C4-2B (cell line): ENCODE data around the gene FBXO42.

Experiments used
- H3K27ac ChIP-seq: fragments of 450-650 bp; 2 replicates; pipeline ENCODE4 v1.5.1; 2017
- ZFX ChIP-seq: fragments of 450-650 bp; IDR thresholded peaks from 2 replicates; pipeline ENCODE4 v1.6.1; 2017
- TF ChIP-seq, protein P1 (sequence below): fragments of 450-650 bp; conservative IDR thresholded peaks from 2 replicates; pipeline ENCODE4 v1.5.1; 2017; ENCODE audit warnings: mild to moderate bottlenecking

Gene FBXO42

DNA sequence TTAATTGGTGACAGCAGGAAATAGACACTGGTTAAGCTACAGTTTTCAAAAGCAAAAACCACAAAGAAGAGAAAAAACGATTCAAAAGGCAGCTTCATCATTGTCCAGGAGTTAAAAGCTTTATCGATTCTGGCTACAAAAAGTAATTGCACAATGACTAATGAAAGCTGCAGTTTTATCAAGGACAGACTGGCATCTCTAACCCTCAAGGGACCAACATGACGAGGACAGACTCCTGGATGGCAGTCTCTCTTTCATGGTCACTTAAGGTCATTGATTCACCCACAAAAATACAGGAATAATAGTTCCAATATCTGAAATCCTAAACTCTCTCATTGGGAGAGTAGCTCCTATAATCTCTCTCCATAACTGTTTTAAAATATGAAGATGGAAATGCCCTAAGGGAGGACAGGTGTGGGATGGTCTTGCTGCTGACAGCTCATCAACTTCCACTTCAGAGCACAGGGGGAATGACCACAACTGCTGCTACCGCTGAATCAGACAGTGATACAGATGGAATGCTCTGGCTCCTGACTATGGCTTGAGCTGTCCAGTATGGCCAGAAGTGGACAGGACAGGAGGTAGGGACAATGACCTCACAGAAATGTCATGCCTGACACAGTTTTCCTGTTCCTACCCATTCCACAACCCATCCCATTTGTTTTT, 97.9 kb downstream of the FBXO42 start:
- H3K27ac ChIP-seq = no peak overlapping the region
- TF ChIP-seq, protein P1, sequence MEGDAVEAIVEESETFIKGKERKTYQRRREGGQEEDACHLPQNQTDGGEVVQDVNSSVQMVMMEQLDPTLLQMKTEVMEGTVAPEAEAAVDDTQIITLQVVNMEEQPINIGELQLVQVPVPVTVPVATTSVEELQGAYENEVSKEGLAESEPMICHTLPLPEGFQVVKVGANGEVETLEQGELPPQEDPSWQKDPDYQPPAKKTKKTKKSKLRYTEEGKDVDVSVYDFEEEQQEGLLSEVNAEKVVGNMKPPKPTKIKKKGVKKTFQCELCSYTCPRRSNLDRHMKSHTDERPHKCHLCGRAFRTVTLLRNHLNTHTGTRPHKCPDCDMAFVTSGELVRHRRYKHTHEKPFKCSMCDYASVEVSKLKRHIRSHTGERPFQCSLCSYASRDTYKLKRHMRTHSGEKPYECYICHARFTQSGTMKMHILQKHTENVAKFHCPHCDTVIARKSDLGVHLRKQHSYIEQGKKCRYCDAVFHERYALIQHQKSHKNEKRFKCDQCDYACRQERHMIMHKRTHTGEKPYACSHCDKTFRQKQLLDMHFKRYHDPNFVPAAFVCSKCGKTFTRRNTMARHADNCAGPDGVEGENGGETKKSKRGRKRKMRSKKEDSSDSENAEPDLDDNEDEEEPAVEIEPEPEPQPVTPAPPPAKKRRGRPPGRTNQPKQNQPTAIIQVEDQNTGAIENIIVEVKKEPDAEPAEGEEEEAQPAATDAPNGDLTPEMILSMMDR = no peak
- TF ChIP-seq ZFX = no peak

DNA sequence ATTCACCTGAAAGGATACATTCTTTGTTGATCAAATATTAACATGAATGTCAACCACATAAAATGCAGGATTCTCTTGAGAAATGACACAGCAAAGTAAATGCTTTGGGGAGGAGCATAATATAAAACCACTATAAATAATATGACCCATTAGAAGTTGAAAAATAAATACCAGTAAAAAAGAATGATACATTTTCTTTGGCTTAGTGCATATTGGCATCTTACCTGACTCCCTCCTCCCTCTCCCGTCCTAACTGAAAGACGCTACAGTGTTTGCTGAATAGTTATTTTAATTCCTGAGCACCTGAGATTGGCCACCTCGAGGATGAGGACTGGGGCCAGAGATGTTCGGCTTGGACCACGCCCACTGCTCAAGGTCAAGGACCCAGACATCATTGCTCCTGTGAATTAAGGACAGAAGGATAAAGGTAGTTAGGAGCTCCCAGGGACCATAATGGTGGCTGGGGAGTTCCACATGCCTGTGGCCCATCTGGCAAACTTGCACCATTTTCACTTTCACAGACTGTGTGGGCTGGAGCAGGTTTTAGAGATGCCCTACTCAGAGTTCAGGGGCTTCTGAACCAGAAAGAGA, 98.9 kb downstream of the FBXO42 start:
- TF ChIP-seq ZFX = no peak
- TF ChIP-seq, protein P1 = no peak
- no peak overlapping the region for H3K27ac ChIP-seq

DNA sequence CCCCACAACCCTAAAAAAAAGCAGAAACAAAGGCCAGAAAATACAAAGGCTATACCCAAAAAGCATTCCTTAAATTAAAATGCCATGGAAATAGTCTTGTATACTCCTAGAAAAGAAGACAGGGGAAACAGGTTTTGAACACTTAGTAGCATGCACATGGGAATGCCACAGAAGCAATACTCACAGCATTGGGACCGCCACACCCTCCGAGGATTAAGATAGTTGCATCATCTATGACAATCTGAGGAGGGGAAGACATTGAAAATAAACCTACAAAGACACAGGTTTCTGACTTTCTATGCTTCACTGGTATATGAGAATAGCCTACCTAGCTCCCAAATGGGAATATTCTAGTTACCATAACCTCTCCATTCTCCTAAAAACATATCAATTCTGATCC, 99.4 kb downstream of the FBXO42 start:
- TF ChIP-seq ZFX = no peak
- TF ChIP-seq, protein P1 = no peak
- no peak overlapping the region for H3K27ac ChIP-seq

DNA sequence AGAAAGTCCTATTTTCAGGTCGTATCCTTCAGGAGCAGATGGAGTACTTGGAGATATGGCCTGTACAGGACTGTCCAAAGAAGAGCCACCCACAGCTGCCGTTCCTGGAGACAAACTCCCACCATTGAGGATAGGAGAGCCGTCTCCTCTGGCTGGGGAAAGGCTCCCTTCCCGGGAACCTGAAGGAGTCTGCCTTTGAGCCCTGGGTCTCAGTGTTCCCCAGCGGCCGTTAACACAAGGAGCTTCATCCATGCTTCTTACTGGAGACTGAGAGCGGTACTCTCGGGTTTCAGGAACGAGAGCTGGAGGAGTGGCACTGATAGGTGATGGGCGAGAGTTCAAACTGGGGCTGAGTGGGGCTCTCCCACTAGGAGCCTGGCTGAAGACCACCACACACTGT, 100.9 kb downstream of the FBXO42 start:
- TF ChIP-seq, protein P1 = no peak
- TF ChIP-seq ZFX = no peak
- no peak overlapping the region for H3K27ac ChIP-seq

DNA sequence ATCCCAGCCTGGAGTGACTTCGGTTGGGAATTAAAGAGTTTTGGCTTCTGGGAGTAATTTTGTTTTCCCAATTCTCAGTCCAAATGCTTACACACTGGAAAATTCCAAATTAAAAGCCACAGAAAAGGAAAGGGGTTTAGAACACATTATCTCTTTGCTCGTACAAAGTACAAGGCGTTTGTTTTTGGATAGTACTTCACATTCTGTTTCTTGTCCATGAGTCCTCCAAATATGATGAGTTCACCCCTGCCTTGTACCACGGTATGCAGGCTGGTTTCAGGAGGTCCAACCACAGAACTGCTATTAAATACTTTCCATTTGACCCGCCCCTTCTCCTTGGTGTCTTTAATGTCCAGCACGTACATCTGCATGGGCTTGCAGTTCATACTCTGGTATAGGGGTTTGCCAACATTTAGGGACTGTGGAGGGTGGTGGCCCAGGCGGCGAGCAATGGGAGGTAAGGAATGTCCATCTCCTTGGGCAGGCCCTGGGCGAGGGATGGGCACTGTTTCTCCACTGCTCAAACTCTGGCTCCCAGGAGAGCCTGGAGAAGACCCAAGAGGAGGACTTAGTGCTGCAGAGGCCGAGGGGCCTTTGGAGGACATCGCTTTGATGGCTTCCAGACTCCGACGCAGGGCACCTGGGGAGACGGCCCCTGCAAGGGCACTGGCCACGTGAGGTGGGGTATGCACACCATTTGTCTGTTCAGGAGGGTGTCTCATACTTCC, 101.6 kb downstream of the FBXO42 start:
- TF ChIP-seq, protein P1 = no peak
- no peak for TF ChIP-seq ZFX
- no peak overlapping the region for H3K27ac ChIP-seq

DNA sequence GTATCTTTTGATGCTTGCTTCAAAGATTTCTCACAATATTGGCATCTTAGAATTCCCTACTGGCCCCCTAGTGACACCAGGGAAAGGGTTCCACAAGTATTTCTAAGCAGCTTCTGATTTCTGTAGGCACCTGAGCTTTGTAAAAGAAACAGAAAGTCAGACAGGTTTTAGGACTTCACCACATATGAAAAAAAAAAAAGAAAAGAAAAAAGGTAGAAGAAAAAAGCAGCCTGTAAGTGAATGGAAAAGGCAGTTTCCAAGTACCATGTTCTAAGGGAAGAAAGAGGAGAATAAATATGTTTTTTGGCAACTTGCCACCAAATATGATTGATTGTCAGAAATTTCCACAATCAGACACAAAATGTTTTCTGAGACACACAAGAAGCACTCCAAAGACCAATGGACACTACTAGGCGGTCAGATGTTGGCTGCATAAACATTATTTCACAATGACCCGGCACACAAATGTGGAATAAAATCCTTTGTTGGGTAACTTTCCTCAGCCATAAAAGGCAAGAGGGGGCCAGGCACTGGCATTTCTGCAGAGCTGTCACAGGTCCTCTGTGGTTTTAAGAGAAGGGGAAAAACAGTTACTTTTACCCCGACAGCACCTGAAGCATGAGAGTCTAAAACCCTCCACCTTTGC, 102.6 kb downstream of the FBXO42 start:
- TF ChIP-seq, protein P1 = no peak
- TF ChIP-seq ZFX = no peak
- no peak overlapping the region for H3K27ac ChIP-seq
